GM12878 (cell line): ENCODE measurements around the gene RBMS1. TPM values are rescaled to one million over a fixed set of nuclear protein-coding genes. Genes with fewer than 3 reads are reported as not detected.
A peak's percentile ranks its signal among the peaks of the same experiment; 100 is the strongest.

ENCODE experiments used
- ATAC-seq: fragments of 200-7000 bp; cut with Tn5 transposase; 3 replicates; pipeline ENCODE4 v1.9.1; 2020; ENCODE audit warnings: mild to moderate bottlenecking, moderate library complexity
- BruUV-seq: library from RNA; stranded (reverse); fragments of 400-500 nt; replicated peaks from 2 replicates; lab custom pipeline; 2021; lab: Mats Ljungman, UMichigan
- CTCF ChIA-PET: fragments of 300-600 bp; sonication (Branson Sonifier 250); formaldehyde crosslinking; extraction: SDS; loops from one replicate; lab custom pipeline; 2021; ENCODE audit warnings: inconsistent platforms; lab: Yijun Ruan, JAX
- POLR2A ChIA-PET: fragments of 350-600 bp; formaldehyde crosslinking; extraction: SDS; loops from one replicate; lab custom pipeline; 2021; ENCODE audit warnings: inconsistent platforms; lab: Charles Lee
- RAD21 ChIA-PET: fragments of 300-600 bp; sonication (Branson Sonifier 250); formaldehyde crosslinking; loops from one replicate; lab custom pipeline; 2023; ENCODE audit warnings: antibody characterized with exemption; ENCODE audit not compliant: unreplicated experiment; lab: Charles Lee
- SMC1A ChIA-PET: fragments of 300-600 bp; sonication (Branson Sonifier 250); formaldehyde crosslinking; loops from one replicate; lab custom pipeline; 2023; ENCODE audit not compliant: unreplicated experiment, uncharacterized antibody; lab: Charles Lee
- DNase-seq: peaks from one replicate; pipeline ENCODE4 v3.0.0-alpha.2; 2011; ENCODE audit warnings: low read depth, low spot score
- FAIRE-seq: peaks from 3 replicates; lab custom pipeline; 2011; peaks lifted over from hg19 to GRCh38; lab: Jason Lieb, UNC
- H2AFZ ChIP-seq: 2 replicates; pipeline ENCODE4 v1.6.0; 2011; ENCODE audit warnings: low read depth, low read length, control low read depth; ENCODE audit not compliant: control insufficient read depth
- H3K27ac ChIP-seq: 2 replicates; pipeline ENCODE4 v1.5.1; 2011; ENCODE audit warnings: control low read depth; ENCODE audit not compliant: control insufficient read depth, insufficient read depth
- H3K27me3 ChIP-seq, 2 experiments: replicated peaks in 1 of 2; 2 replicates each; pipeline versions ENCODE4 v1.6.0 to v1.6.1; 2011; ENCODE audit warnings: low read length in 1 of 2; ENCODE audit not compliant: control insufficient read depth in 2 of 2, insufficient read depth in 2 of 2
- H3K36me3 ChIP-seq, 2 experiments: 2 replicates each; pipeline ENCODE4 v1.5.1; 2011; ENCODE audit warnings: low read length in 1 of 2; ENCODE audit not compliant: control insufficient read depth in 2 of 2, insufficient read depth in 2 of 2
- H3K4me1 ChIP-seq: 2 replicates; pipeline ENCODE4 v1.6.1; 2011; ENCODE audit warnings: mild to moderate bottlenecking, low read length, moderate library complexity, mixed read lengths; ENCODE audit not compliant: control insufficient read depth, insufficient read depth
- H3K4me2 ChIP-seq: 2 replicates; pipeline ENCODE4 v1.6.0; 2011; ENCODE audit warnings: control low read depth; ENCODE audit not compliant: control insufficient read depth, insufficient read depth
- H3K4me3 ChIP-seq: fragments of 200-600 bp; sonication (generic); 2 replicates; pipeline ENCODE4 v1.5.1; 2016
- H3K79me2 ChIP-seq: 2 replicates; pipeline ENCODE4 v1.6.0; 2011; ENCODE audit warnings: low read length; ENCODE audit not compliant: control insufficient read depth, insufficient read depth
- H3K9ac ChIP-seq: 2 replicates; pipeline ENCODE4 v1.8.0; 2011; ENCODE audit warnings: low read length, control low read depth, mixed read lengths; ENCODE audit not compliant: control insufficient read depth, insufficient read depth
- H3K9me3 ChIP-seq: replicated peaks from 3 replicates; pipeline ENCODE4 v1.5.1; 2011; ENCODE audit warnings: mild to moderate bottlenecking, low read length; ENCODE audit not compliant: control insufficient read depth, insufficient read depth
- H4K20me1 ChIP-seq: 2 replicates; pipeline ENCODE4 v1.6.0; 2011; ENCODE audit not compliant: control insufficient read depth, insufficient read depth
- BHLHE40 ChIP-seq, 2 experiments: fragments of 450-650 bp in 1 of 2; IDR thresholded peaks; 2 replicates each; pipeline ENCODE4 v1.6.1; 2011 to 2017; ENCODE audit warnings: low read depth in 2 of 2, borderline replicate concordance in 1 of 2, improper control_type of control experiment in 1 of 2, low read length in 1 of 2, mild to moderate bottlenecking in 1 of 2
- JUNB ChIP-seq: IDR thresholded peaks from 2 replicates; pipeline ENCODE4 v1.6.1; 2016; ENCODE audit warnings: antibody characterized with exemption, mild to moderate bottlenecking
- NFIC ChIP-seq: IDR thresholded peaks from 2 replicates; pipeline ENCODE4 v1.6.1; 2012; ENCODE audit warnings: low read depth, mild to moderate bottlenecking, inconsistent platforms, low read length, moderate library complexity
- NFXL1 ChIP-seq: fragments of 450-650 bp; IDR thresholded peaks from 2 replicates; pipeline ENCODE4 v1.6.1; 2017; ENCODE audit warnings: antibody characterized with exemption, mild to moderate bottlenecking, borderline replicate concordance
- PML ChIP-seq: IDR thresholded peaks from 2 replicates; pipeline ENCODE4 v1.6.1; 2012; ENCODE audit warnings: low read length, inconsistent platforms
- RCOR1 ChIP-seq: conservative IDR thresholded peaks from 2 replicates; pipeline ENCODE4 v1.6.1; 2012; ENCODE audit warnings: low read depth, low read length, improper control_type of control experiment
- YBX1 ChIP-seq: fragments of 450-650 bp; IDR thresholded peaks from 2 replicates; pipeline ENCODE4 v1.6.1; 2016; ENCODE audit warnings: antibody characterized with exemption
- ZNF24 ChIP-seq: fragments of 450-650 bp; IDR thresholded peaks from 2 replicates; pipeline ENCODE4 v1.6.1; 2017; ENCODE audit warnings: antibody characterized with exemption, mild to moderate bottlenecking
- WGBS: methylation state at CpG from one replicate; pipeline ENCODE4 v1.1.6; 2016; ENCODE audit warnings: low lambda C conversion rate; ENCODE audit not compliant: insufficient replicate concordance, insufficient coverage; ENCODE audit errors: missing lambda C conversion rate; 5-methylcytosine and 5-hydroxymethylcytosine counted together
- in situ Hi-C: fragments of 300-500 bp; cut with MboI; formaldehyde crosslinking; loops from 9 replicates; pipeline ENCODE4 v1.14.3; 2018; ENCODE audit warnings: mixed read lengths
- intact Hi-C: fragments of 100-400 bp; cut with micrococcal nuclease; formaldehyde crosslinking; loops from one replicate; pipeline ENCODE4 v1.14.2; 2022; ENCODE audit not compliant: unreplicated experiment
- polyA plus RNA-seq, 11 experiments: library from polyadenylated mRNA; depleted of rRNA in 4 of 11; unstranded in 6 of 11; stranded (reverse) in 5 of 11; fragments of >200 nt; fragmentation: Nextera tagmentation in 4 of 11; fragmentation: Illumina TruSeq in 1 of 11; extraction: Ambion mirVana in 4 of 11; extraction: Trizol in 1 of 11; gene quantifications; 1 replicate in 1 of 11; 2 replicates in 10 of 11; pipeline versions ENCODE4 v1.2.1 to v1.2.3, GENCODE V29; 2011 to 2016; ENCODE audit warnings: inconsistent platforms in 2 of 11, missing spikeins in 2 of 11, low read depth in 1 of 11
- total RNA-seq, 4 experiments: library from RNA; depleted of rRNA in 3 of 4; stranded (reverse); fragments of >200 nt in 3 of 4; fragmentation: Illumina TruSeq in 1 of 4; extraction: Trizol in 1 of 4; gene quantifications; 2 replicates each; pipeline versions ENCODE4 v1.2.1 to v1.2.3, GENCODE V29; 2013 to 2021
- TF ChIP-seq, protein P1 (sequence below): fragments of 450-650 bp; formaldehyde crosslinking; IDR thresholded peaks from 2 replicates; pipeline ENCODE4 v1.4.0; 2022; ENCODE audit warnings: mild to moderate bottlenecking, moderate library complexity

RBMS1 gene
- total and polyA plus RNA-seq, 10 of the 15 experiments (the other 5 are each of a cell fraction or from before 2014, with no cell fraction given), result 0.04 to 0.31 (median 0.17) TPM; not detected in 1

DNA sequence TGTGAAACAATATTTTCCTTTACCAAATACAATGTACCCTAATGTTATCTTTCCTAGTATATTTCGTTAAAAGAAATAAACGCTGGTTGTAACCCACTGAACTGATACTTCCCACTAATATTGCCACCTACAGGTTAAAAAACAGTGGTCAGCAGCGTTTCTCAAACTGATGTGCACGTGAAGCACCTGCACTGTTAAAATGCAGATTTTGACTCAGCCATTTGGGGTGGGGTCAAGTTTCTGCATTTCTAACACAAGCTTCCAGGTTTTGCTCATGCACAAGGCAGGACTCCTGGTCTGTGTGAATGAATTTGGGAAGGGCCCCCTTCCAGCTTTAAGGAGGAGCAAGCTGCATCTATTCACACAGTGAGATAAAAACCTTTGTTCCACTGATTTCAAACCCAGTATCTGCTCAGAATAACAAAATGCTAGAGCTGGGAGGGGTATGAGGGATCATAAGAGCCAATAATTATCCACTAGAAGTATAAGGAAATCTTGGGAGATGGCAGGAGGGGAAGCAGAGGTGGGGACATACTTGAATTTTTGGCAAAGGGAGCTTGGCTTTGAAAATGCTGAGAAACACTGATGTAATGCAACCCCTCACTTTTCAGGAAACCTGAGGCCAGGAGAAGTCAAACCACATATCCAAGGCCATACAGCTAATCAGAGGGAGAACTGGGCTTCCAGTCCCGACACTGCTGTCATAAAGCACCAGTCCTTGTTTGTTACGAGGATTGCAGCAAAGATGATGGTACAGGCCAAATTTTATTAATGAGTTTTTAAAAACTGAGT, 116.2 kb downstream of the RBMS1 start:
- ATAC-seq, result no peak
- H3K79me2 ChIP-seq, result no peaks in the 10 kb centered on the region
- H3K9me3 ChIP-seq, result no peaks in the 10 kb centered on the region
- 33% methylated on average over 6 of the region's 6 CpGs for WGBS
- BruUV-seq, result no TSS peak
- SMC1A ChIA-PET, result interaction anchor here (1.1 kb wide), 1 partner anchor 28 kb away, joined by 3 read pairs; no protein-coding TSS in a partner anchor
- CTCF ChIA-PET, result interaction anchor here (0.6 to 1.8 kb wide), 2 partner anchors 167 to 670 kb away, joined by 4 read pairs; no protein-coding TSS in a partner anchor
- RAD21 ChIA-PET, result no interaction called here
- FAIRE-seq, result no peak
- H3K4me2 ChIP-seq, result no peak overlapping the region
- no peaks in the 10 kb centered on the region for H3K4me1 ChIP-seq
- no peak overlapping the region for H2AFZ ChIP-seq
- H3K9ac ChIP-seq, result no peak overlapping the region
- H3K27me3 ChIP-seq, result no peaks in the 10 kb centered on the region; a peak in 2 of 4 replicates
- intact Hi-C loops, result no loop called here
- no peaks in the 10 kb centered on the region for H3K36me3 ChIP-seq
- no peaks in the 10 kb centered on the region for H4K20me1 ChIP-seq
- H3K4me3 ChIP-seq, result no peak overlapping the region
- POLR2A ChIA-PET, result no interaction called here
- DNase-seq, result no peak
- H3K27ac ChIP-seq, result no peak overlapping the region
- no peak for TF ChIP-seq NFIC
- no peak for TF ChIP-seq RCOR1
- no peak for TF ChIP-seq YBX1
- TF ChIP-seq BHLHE40 (IDR thresholded peaks at IDR 0.05; ENCODE audit: borderline replicate concordance in 1 of 2, low read depth in 2 of 2, low read length in 1 of 2), result peak in 1 of 2 experiments; percentile 33; a peak in 2 of 4 replicates
- no peak for TF ChIP-seq NFXL1
- in situ Hi-C loops, result no loop called here

DNA sequence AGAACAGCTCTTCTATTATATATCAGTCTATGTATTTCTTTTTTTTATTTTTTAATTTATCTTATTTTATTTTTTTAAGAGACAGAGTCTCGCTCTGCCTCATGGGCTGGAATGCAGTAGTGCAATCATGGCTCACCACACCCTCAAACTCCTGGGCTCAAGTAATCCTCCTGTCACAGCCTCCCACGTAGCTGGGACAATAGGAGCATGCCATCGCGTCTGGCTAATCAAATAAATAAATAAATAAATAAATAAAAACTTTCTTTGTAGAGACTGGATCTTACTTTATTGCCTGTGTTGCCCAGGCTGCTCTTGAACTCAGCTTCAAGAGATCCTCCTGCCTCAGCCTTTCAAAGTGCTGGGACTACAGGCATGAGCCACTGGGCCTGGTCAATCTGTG, 117.0 kb downstream of the RBMS1 start:
- POLR2A ChIA-PET, result no interaction called here
- no peak overlapping the region for H3K4me2 ChIP-seq
- TF ChIP-seq ZNF24 (no peak), PML (no peak), JUNB (no peak)
- TF ChIP-seq, protein P1, sequence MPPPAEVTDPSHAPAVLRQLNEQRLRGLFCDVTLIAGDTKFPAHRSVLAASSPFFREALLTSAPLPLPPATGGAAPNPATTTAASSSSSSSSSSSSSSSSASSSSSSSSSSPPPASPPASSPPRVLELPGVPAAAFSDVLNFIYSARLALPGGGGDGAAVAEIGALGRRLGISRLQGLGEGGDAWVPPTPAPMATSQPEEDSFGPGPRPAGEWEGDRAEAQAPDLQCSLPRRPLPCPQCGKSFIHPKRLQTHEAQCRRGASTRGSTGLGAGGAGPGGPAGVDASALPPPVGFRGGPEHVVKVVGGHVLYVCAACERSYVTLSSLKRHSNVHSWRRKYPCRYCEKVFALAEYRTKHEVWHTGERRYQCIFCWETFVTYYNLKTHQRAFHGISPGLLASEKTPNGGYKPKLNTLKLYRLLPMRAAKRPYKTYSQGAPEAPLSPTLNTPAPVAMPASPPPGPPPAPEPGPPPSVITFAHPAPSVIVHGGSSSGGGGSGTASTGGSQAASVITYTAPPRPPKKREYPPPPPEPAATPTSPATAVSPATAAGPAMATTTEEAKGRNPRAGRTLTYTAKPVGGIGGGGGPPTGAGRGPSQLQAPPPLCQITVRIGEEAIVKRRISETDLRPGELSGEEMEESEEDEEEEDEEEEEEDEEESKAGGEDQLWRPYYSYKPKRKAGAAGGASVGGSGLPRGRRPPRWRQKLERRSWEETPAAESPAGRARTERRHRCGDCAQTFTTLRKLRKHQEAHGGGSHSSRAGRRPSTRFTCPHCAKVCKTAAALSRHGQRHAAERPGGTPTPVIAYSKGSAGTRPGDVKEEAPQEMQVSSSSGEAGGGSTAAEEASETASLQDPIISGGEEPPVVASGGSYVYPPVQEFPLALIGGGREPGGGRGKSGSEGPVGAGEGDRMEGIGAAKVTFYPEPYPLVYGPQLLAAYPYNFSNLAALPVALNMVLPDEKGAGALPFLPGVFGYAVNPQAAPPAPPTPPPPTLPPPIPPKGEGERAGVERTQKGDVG (CRISPR knock-in tag), result no peak

More for the DNA sequence above, 117.0 kb downstream of the RBMS1 start:
- FAIRE-seq (no peak), ATAC-seq (no peak), DNase-seq (no peak)
- H3K36me3 ChIP-seq, result no peaks in the 10 kb centered on the region
- 58% methylated on average over 4 of the region's 4 CpGs for WGBS
- ChIA-PET CTCF (interaction anchor here (1.3 to 1.8 kb wide), 2 partner anchors 53 to 166 kb away, joined by 3 to 4 read pairs; no protein-coding TSS in a partner anchor), SMC1A (no interaction called here), RAD21 (no interaction called here)
- in situ Hi-C loops, result no loop called here
- no TSS peak for BruUV-seq
- H4K20me1 ChIP-seq, result no peaks in the 10 kb centered on the region
- intact Hi-C loops, result no loop called here
- H3K27me3 ChIP-seq, result peaks cover 0 to under 1% of the 10 kb centered on the region in 2 experiments; a peak in 1 of 4 replicates
- H3K79me2 ChIP-seq, result no peaks in the 10 kb centered on the region
- no peak overlapping the region for H3K27ac ChIP-seq
- H3K9ac ChIP-seq, result no peak overlapping the region
- H3K9me3 ChIP-seq, result no peaks in the 10 kb centered on the region
- no peak overlapping the region for H3K4me3 ChIP-seq
- H3K4me1 ChIP-seq, result no peaks in the 10 kb centered on the region
- no peak overlapping the region for H2AFZ ChIP-seq
